ENCODE measurements around the gene LSP1. TPM values are rescaled to one million over a fixed set of nuclear protein-coding genes. Genes with fewer than 3 reads are reported as not detected.

The LSP1 gene
- total and polyA plus RNA-seq, 2 experiments from 2014 or later: 2.8 TPM; not detected in 1

DNA sequence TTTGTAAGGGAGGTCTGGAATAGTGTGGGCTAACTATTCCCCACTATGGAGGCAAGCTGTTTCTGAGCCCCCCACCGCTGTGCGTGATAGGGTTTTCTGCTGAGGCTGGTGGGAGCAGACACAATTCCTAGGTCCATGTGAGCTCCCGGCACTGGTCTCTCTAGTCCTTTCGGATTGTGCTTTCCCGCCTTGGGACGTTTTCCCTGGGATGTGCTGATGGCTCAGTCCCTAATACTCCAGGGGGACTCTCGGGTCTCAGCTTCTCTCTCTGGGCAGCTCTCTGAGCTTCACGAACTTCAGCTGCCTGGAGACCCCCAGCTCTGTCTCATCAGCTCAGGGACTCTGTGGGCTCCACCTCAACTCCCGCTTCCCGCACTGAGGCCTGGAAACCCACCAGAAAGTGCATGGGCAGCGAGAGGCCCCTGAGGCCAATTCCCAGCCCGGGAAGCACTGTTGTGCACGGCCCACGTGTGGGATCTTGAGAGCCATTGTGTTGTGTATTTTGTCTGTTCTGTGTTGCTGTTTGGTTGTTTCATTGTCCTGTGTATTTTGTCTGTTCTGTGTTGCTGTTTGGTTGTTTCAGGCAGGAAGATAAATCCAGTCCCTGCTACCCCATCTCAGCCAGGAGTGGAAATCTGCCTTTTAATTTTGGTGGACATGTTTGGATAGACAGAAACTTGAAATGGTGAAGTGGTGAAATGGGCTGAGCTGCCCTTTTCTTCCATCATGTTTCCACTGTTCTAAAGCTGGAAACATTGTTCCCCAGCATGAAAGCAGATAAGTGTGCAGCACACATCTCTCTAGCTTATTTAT is 53.9 kb downstream of the LSP1 start:
- DNase-seq (ENCODE audit: low read depth in 1 of 2, low spot score in 1 of 2): no peak
- no peak overlapping the region for H3K27ac ChIP-seq
- no peaks in the 10 kb centered on the region for H3K36me3 ChIP-seq
- H3K4me1 ChIP-seq (ENCODE audit: low read depth): no peaks in the 10 kb centered on the region
- no peaks in the 10 kb centered on the region for H3K9me3 ChIP-seq (ENCODE audit: low read depth)
- TF ChIP-seq, protein P1, sequence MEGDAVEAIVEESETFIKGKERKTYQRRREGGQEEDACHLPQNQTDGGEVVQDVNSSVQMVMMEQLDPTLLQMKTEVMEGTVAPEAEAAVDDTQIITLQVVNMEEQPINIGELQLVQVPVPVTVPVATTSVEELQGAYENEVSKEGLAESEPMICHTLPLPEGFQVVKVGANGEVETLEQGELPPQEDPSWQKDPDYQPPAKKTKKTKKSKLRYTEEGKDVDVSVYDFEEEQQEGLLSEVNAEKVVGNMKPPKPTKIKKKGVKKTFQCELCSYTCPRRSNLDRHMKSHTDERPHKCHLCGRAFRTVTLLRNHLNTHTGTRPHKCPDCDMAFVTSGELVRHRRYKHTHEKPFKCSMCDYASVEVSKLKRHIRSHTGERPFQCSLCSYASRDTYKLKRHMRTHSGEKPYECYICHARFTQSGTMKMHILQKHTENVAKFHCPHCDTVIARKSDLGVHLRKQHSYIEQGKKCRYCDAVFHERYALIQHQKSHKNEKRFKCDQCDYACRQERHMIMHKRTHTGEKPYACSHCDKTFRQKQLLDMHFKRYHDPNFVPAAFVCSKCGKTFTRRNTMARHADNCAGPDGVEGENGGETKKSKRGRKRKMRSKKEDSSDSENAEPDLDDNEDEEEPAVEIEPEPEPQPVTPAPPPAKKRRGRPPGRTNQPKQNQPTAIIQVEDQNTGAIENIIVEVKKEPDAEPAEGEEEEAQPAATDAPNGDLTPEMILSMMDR (IDR thresholded peaks at IDR 0.05; ENCODE audit: low read depth, low read length): no peak
- H3K27me3 ChIP-seq: no peaks in the 10 kb centered on the region
- H3K4me3 ChIP-seq: no peak overlapping the region

DNA sequence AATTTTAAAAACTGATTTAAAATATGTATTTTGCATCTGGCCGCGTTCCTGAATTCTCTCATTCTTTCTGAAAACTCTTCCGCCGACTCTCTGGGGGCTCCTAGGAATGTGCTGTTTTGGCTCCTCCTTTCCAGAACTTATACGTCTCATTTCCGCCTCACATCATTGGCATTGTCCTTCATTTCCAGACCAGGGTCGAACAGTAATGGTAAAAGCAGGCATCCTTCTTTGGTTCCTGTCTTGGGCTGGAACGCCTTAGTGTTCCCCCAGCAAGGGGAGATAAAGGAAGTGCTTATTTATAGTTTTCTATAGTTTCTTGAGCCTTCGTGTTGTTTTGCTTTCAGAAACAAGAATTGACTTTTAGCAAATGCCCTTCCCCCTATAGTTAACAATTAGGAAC is 55.7 kb downstream of the LSP1 start:
- H3K9me3 ChIP-seq (ENCODE audit: low read depth): no peaks in the 10 kb centered on the region
- H3K4me1 ChIP-seq (ENCODE audit: low read depth): no peaks in the 10 kb centered on the region
- H3K27ac ChIP-seq: no peak overlapping the region
- TF ChIP-seq, protein P1 (IDR thresholded peaks at IDR 0.05; ENCODE audit: low read depth, low read length): no peak
- H3K36me3 ChIP-seq: no peaks in the 10 kb centered on the region
- peak in 1 of 2 donors; percentile 86 for DNase-seq (ENCODE audit: low read depth in 1 of 2, low spot score in 1 of 2)
- no peak overlapping the region for H3K4me3 ChIP-seq
- H3K27me3 ChIP-seq: no peaks in the 10 kb centered on the region

- H3K4me3 ChIP-seq: no peak overlapping the region
- H3K36me3 ChIP-seq: no peaks in the 10 kb centered on the region
- no peaks in the 10 kb centered on the region for H3K9me3 ChIP-seq (ENCODE audit: low read depth)
- DNase-seq (ENCODE audit: low read depth in 1 of 2, low spot score in 1 of 2): no peak
- H3K27me3 ChIP-seq: no peaks in the 10 kb centered on the region
- no peak overlapping the region for H3K27ac ChIP-seq
- no peaks in the 10 kb centered on the region for H3K4me1 ChIP-seq (ENCODE audit: low read depth)
- TF ChIP-seq, protein P1 (IDR thresholded peaks at IDR 0.05; ENCODE audit: low read depth, low read length): no peak
These were observed 56.6 kb downstream of the LSP1 start for GRCh38 chr11:1909524-1909923.

DNA sequence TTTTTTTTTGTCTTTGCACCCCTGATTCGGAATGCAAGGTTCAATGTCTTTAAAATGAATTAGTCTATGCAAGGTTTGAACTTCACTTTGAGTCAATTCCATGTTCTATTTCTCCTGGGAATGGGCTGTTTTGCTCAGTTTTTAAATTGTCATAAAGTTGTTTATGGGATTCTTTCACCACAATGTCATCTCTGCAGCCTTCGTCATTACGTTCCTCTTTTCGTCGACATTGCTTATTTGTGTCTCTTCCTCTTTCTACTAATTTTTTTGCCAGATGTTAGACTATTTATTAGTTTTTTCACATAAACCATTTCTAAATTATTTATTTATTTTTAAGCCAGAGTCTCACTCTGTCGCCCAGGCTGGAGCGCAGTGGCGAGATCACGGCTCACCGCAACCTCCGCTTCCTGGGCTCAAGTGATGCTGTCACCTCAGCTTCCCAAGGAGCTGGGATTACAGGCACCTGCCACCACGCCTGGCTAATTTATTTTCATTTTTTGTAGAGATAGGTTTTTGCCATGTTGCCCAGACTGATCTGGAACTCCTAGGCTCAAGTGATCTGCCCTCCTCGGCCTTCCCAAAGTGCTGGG is 59.5 kb downstream of the LSP1 start:
- TF ChIP-seq, protein P1 (IDR thresholded peaks at IDR 0.05; ENCODE audit: low read depth, low read length): no peak
- H3K9me3 ChIP-seq (ENCODE audit: low read depth): no peaks in the 10 kb centered on the region
- H3K36me3 ChIP-seq: no peaks in the 10 kb centered on the region
- no peak for DNase-seq (ENCODE audit: low read depth in 1 of 2, low spot score in 1 of 2)
- no peaks in the 10 kb centered on the region for H3K4me1 ChIP-seq (ENCODE audit: low read depth)
- no peak overlapping the region for H3K27ac ChIP-seq
- H3K4me3 ChIP-seq: no peak overlapping the region
- no peaks in the 10 kb centered on the region for H3K27me3 ChIP-seq

DNA sequence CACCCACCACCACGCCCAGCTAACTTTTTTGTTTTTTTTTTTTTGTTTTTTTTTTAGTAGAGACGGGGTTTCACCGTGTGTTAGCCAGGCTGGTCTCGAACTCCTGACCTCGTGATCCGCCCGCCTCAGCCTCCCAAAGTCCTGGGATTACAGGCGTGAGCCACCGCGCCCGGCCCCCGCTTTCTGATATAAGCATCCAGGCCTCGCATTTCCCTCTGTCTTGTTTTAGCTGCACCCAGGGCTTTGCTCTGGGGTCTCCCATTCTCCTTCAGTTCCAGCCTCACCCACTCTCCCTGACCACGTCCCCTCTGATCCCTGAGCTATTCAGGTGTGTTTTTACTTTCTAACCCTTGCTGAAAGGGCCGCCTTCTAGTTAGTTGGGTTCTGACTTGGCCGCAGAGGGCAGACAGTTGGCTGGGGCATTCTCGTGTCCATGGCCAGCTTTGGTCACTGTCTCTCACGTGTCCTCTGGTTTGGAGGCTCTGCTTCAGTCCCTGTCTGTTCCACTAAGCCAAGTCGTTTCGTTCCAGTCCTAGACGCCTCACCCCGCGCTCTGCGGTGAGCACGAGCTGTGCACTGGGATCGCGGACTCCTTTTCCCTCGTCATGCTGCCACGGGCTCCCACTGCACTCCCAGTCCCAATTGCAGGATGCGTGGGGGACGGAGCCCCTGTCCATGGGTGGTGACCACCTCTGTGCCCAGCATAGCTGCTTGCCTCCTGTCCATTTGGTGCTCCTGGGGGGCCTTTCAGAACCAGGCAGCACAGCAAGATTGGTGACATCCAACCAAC is 60.6 kb downstream of the LSP1 start:
- no peaks in the 10 kb centered on the region for H3K36me3 ChIP-seq
- H3K9me3 ChIP-seq (ENCODE audit: low read depth): no peaks in the 10 kb centered on the region
- no peak for DNase-seq (ENCODE audit: low read depth in 1 of 2, low spot score in 1 of 2)
- no peaks in the 10 kb centered on the region for H3K27me3 ChIP-seq
- H3K4me3 ChIP-seq: no peak overlapping the region
- TF ChIP-seq, protein P1 (IDR thresholded peaks at IDR 0.05; ENCODE audit: low read depth, low read length): no peak
- no peaks in the 10 kb centered on the region for H3K4me1 ChIP-seq (ENCODE audit: low read depth)
- H3K27ac ChIP-seq: no peak overlapping the region
